GM23338 (cell line): ENCODE results near the gene KIAA2012.

Experiments used
- CREB1 ChIP-seq: fragments of 250-450 bp; sonication (Bioruptor Pico); IDR thresholded peaks from 2 replicates; pipeline ENCODE4 v1.5.0; 2020; ENCODE audit warnings: low read depth, mild to moderate bottlenecking, moderate library complexity
- ETS1 ChIP-seq: IDR thresholded peaks from 2 replicates; pipeline ENCODE4 v1.6.1; 2016; ENCODE audit warnings: antibody characterized with exemption
- EZH2 ChIP-seq: fragments of 200-600 bp; sonication (generic); IDR thresholded peaks from one replicate; pipeline ENCODE4 v1.8.0; 2017; ENCODE audit warnings: antibody characterized with exemption, mild to moderate bottlenecking, low read depth; ENCODE audit not compliant: unreplicated experiment
- EZH2phosphoT487 ChIP-seq: fragments of 200-600 bp; sonication (generic); IDR thresholded peaks from one replicate; pipeline ENCODE4 v1.8.1; 2018; ENCODE audit warnings: antibody characterized with exemption; ENCODE audit not compliant: unreplicated experiment
- JUNB ChIP-seq: IDR thresholded peaks from one replicate; pipeline ENCODE4 v1.6.1; 2016; ENCODE audit warnings: antibody characterized with exemption; ENCODE audit not compliant: unreplicated experiment
- NANOG ChIP-seq: IDR thresholded peaks from 2 replicates; pipeline ENCODE4 v1.6.1; 2016; ENCODE audit warnings: antibody characterized with exemption, borderline replicate concordance
- POLR2AphosphoS5 ChIP-seq: IDR thresholded peaks from 2 replicates; pipeline ENCODE4 v1.6.1; 2016; ENCODE audit warnings: antibody characterized with exemption, low read depth
- STAT1 ChIP-seq: IDR thresholded peaks from one replicate; pipeline ENCODE4 v1.6.1; 2016; ENCODE audit warnings: antibody characterized with exemption; ENCODE audit not compliant: unreplicated experiment
- ZNF114 ChIP-seq: fragments of 250-450 bp; sonication (Bioruptor Pico); IDR thresholded peaks from 2 replicates; pipeline ENCODE4 v1.5.0; 2020; ENCODE audit warnings: mild to moderate bottlenecking, moderate library complexity
- ZNF331 ChIP-seq: fragments of 250-450 bp; sonication (Bioruptor Pico); IDR thresholded peaks from 2 replicates; pipeline ENCODE4 v1.5.0; 2020; ENCODE audit warnings: low read depth, mild to moderate bottlenecking, moderate library complexity
- ZNF462 ChIP-seq: fragments of 250-450 bp; sonication (Bioruptor Pico); IDR thresholded peaks from 2 replicates; pipeline ENCODE4 v1.5.0; 2020; ENCODE audit warnings: mild to moderate bottlenecking, moderate library complexity
- TF ChIP-seq, protein P1 (sequence below): IDR thresholded peaks from one replicate; pipeline ENCODE4 v1.6.1; 2018; ENCODE audit warnings: antibody characterized with exemption; ENCODE audit not compliant: unreplicated experiment
- TF ChIP-seq, protein P2 (sequence below), 2 experiments: fragments of 200-600 bp in 1 of 2; sonication (generic) in 1 of 2; conservative IDR thresholded peaks; 2 replicates each; pipeline versions ENCODE4 v1.5.1 to v1.6.1; 2016 to 2017; ENCODE audit warnings: antibody characterized with exemption in 2 of 2, low read depth in 2 of 2, mild to moderate bottlenecking in 2 of 2, moderate library complexity in 1 of 2

GRCh38 chr2:202051499-202052161 lies 21.4 kb upstream of the KIAA2012 start:
- TF ChIP-seq POLR2AphosphoS5 (no peak), EZH2phosphoT487 (no peak), CREB1 (no peak), EZH2 (no peak), NANOG (no peak), ZNF114 (CRISPR knock-in tag) (no peak), ZNF331 (CRISPR knock-in tag) (no peak), STAT1 (no peak), ETS1 (no peak), JUNB (no peak), ZNF462 (no peak)
- TF ChIP-seq, protein P1, sequence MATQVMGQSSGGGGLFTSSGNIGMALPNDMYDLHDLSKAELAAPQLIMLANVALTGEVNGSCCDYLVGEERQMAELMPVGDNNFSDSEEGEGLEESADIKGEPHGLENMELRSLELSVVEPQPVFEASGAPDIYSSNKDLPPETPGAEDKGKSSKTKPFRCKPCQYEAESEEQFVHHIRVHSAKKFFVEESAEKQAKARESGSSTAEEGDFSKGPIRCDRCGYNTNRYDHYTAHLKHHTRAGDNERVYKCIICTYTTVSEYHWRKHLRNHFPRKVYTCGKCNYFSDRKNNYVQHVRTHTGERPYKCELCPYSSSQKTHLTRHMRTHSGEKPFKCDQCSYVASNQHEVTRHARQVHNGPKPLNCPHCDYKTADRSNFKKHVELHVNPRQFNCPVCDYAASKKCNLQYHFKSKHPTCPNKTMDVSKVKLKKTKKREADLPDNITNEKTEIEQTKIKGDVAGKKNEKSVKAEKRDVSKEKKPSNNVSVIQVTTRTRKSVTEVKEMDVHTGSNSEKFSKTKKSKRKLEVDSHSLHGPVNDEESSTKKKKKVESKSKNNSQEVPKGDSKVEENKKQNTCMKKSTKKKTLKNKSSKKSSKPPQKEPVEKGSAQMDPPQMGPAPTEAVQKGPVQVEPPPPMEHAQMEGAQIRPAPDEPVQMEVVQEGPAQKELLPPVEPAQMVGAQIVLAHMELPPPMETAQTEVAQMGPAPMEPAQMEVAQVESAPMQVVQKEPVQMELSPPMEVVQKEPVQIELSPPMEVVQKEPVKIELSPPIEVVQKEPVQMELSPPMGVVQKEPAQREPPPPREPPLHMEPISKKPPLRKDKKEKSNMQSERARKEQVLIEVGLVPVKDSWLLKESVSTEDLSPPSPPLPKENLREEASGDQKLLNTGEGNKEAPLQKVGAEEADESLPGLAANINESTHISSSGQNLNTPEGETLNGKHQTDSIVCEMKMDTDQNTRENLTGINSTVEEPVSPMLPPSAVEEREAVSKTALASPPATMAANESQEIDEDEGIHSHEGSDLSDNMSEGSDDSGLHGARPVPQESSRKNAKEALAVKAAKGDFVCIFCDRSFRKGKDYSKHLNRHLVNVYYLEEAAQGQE, result no peak
- TF ChIP-seq, protein P2, sequence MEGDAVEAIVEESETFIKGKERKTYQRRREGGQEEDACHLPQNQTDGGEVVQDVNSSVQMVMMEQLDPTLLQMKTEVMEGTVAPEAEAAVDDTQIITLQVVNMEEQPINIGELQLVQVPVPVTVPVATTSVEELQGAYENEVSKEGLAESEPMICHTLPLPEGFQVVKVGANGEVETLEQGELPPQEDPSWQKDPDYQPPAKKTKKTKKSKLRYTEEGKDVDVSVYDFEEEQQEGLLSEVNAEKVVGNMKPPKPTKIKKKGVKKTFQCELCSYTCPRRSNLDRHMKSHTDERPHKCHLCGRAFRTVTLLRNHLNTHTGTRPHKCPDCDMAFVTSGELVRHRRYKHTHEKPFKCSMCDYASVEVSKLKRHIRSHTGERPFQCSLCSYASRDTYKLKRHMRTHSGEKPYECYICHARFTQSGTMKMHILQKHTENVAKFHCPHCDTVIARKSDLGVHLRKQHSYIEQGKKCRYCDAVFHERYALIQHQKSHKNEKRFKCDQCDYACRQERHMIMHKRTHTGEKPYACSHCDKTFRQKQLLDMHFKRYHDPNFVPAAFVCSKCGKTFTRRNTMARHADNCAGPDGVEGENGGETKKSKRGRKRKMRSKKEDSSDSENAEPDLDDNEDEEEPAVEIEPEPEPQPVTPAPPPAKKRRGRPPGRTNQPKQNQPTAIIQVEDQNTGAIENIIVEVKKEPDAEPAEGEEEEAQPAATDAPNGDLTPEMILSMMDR (conservative IDR thresholded peaks at IDR 0.05; ENCODE audit: low read depth in 2 of 2), result no peak
